GM12892 (cell line): ENCODE measurements around the gene UPP1.

ENCODE experiments used
- POLR2A ChIP-seq: IDR thresholded peaks from 2 replicates; pipeline ENCODE4 v1.6.1; 2011; ENCODE audit warnings: low read depth, low read length, control low read depth
- TAF1 ChIP-seq: IDR thresholded peaks from 2 replicates; pipeline ENCODE4 v1.6.1; 2011; ENCODE audit warnings: low read depth, mild to moderate bottlenecking, control low read depth, low read length, borderline replicate concordance

GRCh38 chr7:48149058-48149457, 60.0 kb downstream of the UPP1 start:
- TF ChIP-seq TAF1 (no peak), POLR2A (no peak)
